Naive thymus-derived CD8-positive, alpha-beta T cell (primary cell): Measurements from ENCODE around the gene RAB5B. TPM values are rescaled to one million over a fixed set of nuclear protein-coding genes. Genes with fewer than 3 reads are reported as not detected.

Experiments used
- ATAC-seq, 2 donors: fragments of 150-1000 bp; cut with Tn5 transposase in 1 of 2; sonication (Bioruptor Pico), chemical (Tn5 transposase) in 1 of 2; 1 replicate in 1 of 2; 2 replicates in 1 of 2; pipeline ENCODE4 v1.10.0; 2021; ENCODE audit warnings: mild to moderate bottlenecking in 2 of 2, moderate library complexity in 2 of 2
- POLR2A ChIA-PET: fragments of 350-600 bp; sonication (Branson Sonifier 250); formaldehyde crosslinking; loops from one replicate; lab custom pipeline; 2021; ENCODE audit warnings: antibody characterized with exemption; lab: Charles Lee
- DNase-seq, 10 donors: peaks; one replicate each; pipeline versions ENCODE4 v3.0.0 to v3.0.0-alpha.2; 2020 to 2022
- H3K27ac Mint-ChIP-seq, 10 donors: one replicate each; pipeline ENCODE4 v1.8.0; 2020 to 2022; ENCODE audit warnings: mild to moderate bottlenecking in 10 of 10, mixed read lengths in 10 of 10, moderate library complexity in 4 of 10, inconsistent platforms in 1 of 10
- H3K27me3 Mint-ChIP-seq, 5 donors: one replicate each; pipeline ENCODE4 v1.8.0; 2021 to 2022; ENCODE audit warnings: mixed read lengths in 5 of 5
- H3K36me3 Mint-ChIP-seq, 3 donors: one replicate each; pipeline ENCODE4 v1.8.0; 2020 to 2022; ENCODE audit warnings: mixed read lengths in 3 of 3, mild to moderate bottlenecking in 2 of 3, inconsistent platforms in 1 of 3
- H3K4me1 Mint-ChIP-seq, 4 donors: one replicate each; pipeline ENCODE4 v1.8.0; 2021 to 2022; ENCODE audit warnings: mixed read lengths in 4 of 4
- H3K4me3 Mint-ChIP-seq, 10 donors: one replicate each; pipeline ENCODE4 v1.8.0; 2020 to 2022; ENCODE audit warnings: mild to moderate bottlenecking in 10 of 10, mixed read lengths in 10 of 10, moderate library complexity in 6 of 10, inconsistent platforms in 1 of 10
- H3K9me3 Mint-ChIP-seq, 9 donors: one replicate each; pipeline ENCODE4 v1.8.0; 2020 to 2022; ENCODE audit warnings: mixed read lengths in 9 of 9, mild to moderate bottlenecking in 3 of 9, inconsistent platforms in 1 of 9, moderate library complexity in 1 of 9
- polyA plus RNA-seq, 3 donors: library from polyadenylated mRNA; unstranded; fragments of 300-500 nt; fragmentation: Illumina TruSeq; gene quantifications; one replicate each; pipeline ENCODE4 v1.2.3, GENCODE V29; 2021
- total RNA-seq, 8 experiments: library from RNA in 2 of 8; stranded (reverse) in 2 of 8; gene quantifications; one replicate each; pipeline ENCODE4 v1.2.3 and lab custom pipeline; 2021 to 2026

The RAB5B gene
- total and polyA plus RNA-seq, 5 experiments from 2014 or later: 61.6 to 95.2 (median 69.4) TPM

DNA sequence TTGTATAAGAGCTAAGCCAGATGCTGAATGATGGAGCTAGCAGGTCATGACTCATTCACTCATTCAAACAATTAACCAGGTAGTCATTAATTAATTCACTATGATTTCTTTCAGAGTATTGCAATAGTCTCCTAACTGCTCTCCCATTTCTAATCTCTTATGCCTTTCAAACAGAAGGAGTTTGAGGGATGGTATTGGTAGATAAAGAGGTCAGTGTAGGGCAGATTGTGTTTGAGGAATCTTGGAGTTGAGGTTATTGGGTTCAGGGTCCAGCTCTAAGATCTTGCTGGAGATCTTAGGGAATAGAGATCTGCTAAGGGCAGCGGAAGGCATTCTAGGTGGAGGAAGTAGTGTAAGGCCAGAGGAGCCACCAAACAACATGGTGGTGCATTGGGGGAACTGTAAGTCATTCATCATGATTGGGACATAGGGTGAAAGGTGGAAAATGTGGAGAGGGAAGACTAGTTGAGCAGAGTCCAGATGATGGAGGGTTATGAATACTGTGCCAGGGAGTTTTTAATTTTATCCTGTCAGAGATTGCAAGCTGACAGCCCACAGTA is 31.2 kb upstream of the RAB5B start:
- POLR2A ChIA-PET: interaction anchor here (1.2 to 12.4 kb wide), 6 partner anchors 9 to 113 kb away, joined by 3 to 293 read pairs (median 6); partner anchors contain the start of genes DGKA, DNAJC14, PYM1 and RAB5B
- DNase-seq (no peak), ATAC-seq (no peak)
- no peak overlapping the region for H3K4me3 Mint-ChIP-seq
- H3K36me3 Mint-ChIP-seq: peaks cover 4 to 99% (median 25%) of the 10 kb centered on the region in 3 donors
- peak overlapping the region; percentile 57 to 96 (median 82) for H3K27ac Mint-ChIP-seq
- no peaks in the 10 kb centered on the region for H3K27me3 Mint-ChIP-seq
- H3K9me3 Mint-ChIP-seq: no peaks in the 10 kb centered on the region
- peaks cover 44 to 89% (median 71%) of the 10 kb centered on the region in 4 donors for H3K4me1 Mint-ChIP-seq

DNA sequence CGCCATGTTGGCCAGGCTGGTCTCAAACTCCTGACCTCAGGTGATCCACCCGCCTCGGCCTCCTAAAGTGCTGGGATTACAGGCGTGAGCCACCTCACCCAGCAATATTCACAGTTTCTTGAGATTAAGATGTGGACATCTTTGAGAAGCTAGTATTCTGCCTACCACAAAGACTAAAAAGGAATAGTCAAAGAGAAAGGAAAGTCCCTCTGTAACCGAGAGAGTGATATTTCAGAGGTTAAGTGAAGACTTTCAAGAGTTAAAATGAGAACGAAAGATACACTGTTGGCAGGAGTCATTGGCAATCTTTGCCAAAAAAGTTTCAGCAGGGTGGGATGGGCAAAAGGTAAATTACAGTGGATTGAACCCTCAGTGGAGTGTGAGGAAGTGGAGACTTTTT is 27.3 kb upstream of the RAB5B start:
- DNase-seq (no peak), ATAC-seq (no peak)
- POLR2A ChIA-PET: interaction anchor here (0.7 to 6.6 kb wide), 5 partner anchors 10 to 22 kb away, joined by 3 to 78 read pairs (median 4); partner anchors contain the start of gene DGKA
- Mint-ChIP-seq H3K4me1 (peaks cover 25 to 60% (median 45%) of the 10 kb centered on the region in 4 donors), H3K36me3 (peaks cover 4 to 88% (median 15%) of the 10 kb centered on the region in 3 donors), H3K4me3 (no peak overlapping the region), H3K27me3 (no peaks in the 10 kb centered on the region), H3K9me3 (no peaks in the 10 kb centered on the region), H3K27ac (peak overlapping the region; percentile 29 to 96 (median 81))

DNA sequence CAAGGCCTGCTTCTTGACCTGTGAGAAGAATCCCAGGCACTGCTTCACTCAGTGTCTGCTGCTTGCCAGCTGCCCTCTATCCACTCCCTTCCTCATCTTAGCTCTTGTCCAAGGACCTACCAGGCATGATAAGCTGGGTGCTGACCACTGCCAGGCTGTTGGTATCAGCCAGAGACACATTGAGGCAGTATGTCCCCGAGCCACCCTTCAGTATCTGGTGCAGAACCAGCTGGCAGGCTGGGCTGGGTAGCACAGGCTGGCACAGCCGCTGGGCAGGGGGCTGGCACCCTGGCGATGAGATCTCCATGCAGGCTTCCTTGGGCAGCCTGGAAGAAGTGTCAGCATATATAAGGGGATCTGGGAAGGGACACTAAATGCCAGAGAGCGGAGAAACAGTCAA is 18.5 kb upstream of the RAB5B start:
- POLR2A ChIA-PET: interaction anchor here (0.5 to 3.5 kb wide), 17 partner anchors 10 to 1424 kb away, joined by 3 to 22 read pairs (median 7); partner anchors contain the start of genes DGKA, DNAJC14, ORMDL2 and PMEL
- H3K9me3 Mint-ChIP-seq: no peaks in the 10 kb centered on the region
- ATAC-seq: peak in 1 of 2 donors; percentile 30
- peaks cover 0 to 46% (median 4%) of the 10 kb centered on the region in 3 donors for H3K36me3 Mint-ChIP-seq
- no peaks in the 10 kb centered on the region for H3K27me3 Mint-ChIP-seq
- peaks cover 16 to 44% (median 26%) of the 10 kb centered on the region in 4 donors for H3K4me1 Mint-ChIP-seq
- no peak overlapping the region for H3K4me3 Mint-ChIP-seq
- peak overlapping the region in 8 of 10 donors; percentile 53 to 85 (median 80) for H3K27ac Mint-ChIP-seq
- DNase-seq: no peak

DNA sequence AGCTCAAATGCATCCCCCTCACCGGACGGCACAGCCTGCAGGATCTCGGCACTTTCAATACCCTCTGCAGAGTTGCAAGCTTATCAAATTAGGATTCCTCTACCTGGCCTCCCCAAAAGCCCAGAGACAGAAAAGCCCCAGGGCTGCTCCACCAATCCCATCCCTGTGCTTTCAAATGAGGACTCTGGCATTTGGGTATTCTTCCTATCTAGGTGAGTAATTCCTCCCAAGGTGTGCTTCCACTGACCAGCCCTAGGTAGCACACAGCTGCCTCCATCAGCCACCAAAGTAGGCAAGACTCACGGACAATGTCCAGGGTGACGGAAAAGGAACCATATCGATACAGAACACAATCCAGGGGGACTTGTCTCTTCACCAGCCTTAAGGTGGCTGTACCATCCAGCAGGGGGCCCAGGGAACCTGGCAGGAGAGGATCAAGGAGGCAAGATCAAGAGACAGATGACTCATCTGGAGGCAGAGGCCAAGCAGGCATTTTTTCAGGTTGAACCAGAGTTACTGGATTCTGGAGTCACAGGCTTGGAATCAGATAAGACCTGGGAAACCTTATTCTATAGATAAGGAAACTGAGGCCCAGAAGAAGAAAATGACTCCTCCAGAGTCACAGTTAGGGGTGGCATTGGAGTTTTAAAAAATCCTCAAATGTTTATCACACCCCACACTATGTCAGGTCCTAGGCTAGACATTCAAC is 17.9 kb upstream of the RAB5B start:
- POLR2A ChIA-PET: interaction anchor here (0.5 to 3.5 kb wide), 17 partner anchors 10 to 1424 kb away, joined by 3 to 22 read pairs (median 7); partner anchors contain the start of genes DGKA, DNAJC14, ORMDL2 and PMEL

DNA sequence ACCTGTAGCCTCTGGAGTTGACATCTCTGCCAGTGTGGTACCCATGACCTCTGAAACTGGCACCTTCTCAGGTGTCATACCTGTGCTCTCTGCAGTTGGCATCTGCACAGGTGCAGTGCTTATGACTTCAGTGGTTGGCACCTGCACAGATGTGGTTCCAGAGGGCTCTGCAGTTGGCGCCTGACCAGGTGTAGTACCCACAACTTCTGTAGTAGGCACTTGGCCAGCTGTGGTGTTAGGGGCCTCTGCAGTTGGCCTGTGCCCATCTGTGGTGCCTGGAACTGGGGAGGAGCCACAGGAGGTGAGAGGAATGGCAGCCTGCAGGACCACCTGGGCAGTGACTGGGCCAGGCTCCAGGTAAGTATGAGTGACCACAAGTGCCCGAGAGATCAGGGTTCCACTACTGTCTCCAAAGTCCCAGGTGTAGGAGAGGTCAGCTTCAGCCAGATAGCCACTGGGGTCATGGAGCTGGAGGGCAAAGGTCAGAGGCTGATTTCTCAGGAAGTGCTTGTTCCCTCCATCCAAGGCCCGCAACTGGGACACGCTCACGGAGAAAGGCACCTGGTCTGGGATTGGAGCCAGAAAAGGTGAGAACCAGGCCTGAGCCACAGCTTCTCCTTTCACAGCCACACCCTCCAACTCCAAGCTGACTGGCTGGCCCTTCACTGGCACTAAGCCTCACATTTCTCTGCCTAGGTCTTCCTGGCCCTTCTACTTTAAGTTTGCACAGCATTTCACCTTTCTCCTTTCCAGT is 16.6 kb upstream of the RAB5B start:
- Mint-ChIP-seq H3K36me3 (peaks cover 0 to 31% (median 2%) of the 10 kb centered on the region in 3 donors), H3K9me3 (no peaks in the 10 kb centered on the region), H3K27me3 (no peaks in the 10 kb centered on the region), H3K4me3 (peak overlapping the region in 1 of 10 donors; percentile 22), H3K4me1 (peaks cover 11 to 33% (median 19%) of the 10 kb centered on the region in 4 donors), H3K27ac (peak overlapping the region; percentile 82 to 97 (median 90))
- POLR2A ChIA-PET: interaction anchor here (0.6 to 5.5 kb wide), 13 partner anchors 9 to 193 kb away, joined by 3 to 31 read pairs (median 8); partner anchors contain the start of genes DNAJC14, ORMDL2, PMEL and RAB5B
- peak in 1 of 2 donors; percentile 5 for ATAC-seq
- no peak for DNase-seq

More for the DNA sequence above, 17.9 kb upstream of the RAB5B start:
- Mint-ChIP-seq H3K4me1 (peaks cover 16 to 43% (median 26%) of the 10 kb centered on the region in 4 donors), H3K36me3 (peaks cover 0 to 44% (median 4%) of the 10 kb centered on the region in 3 donors), H3K27ac (peak overlapping the region; percentile 56 to 87 (median 82)), H3K4me3 (no peak overlapping the region), H3K27me3 (no peaks in the 10 kb centered on the region), H3K9me3 (no peaks in the 10 kb centered on the region)
- peak in 7 of 10 donors; percentile 11 to 79 (median 35) for DNase-seq
- ATAC-seq: peak; percentile 71 to 81

DNA sequence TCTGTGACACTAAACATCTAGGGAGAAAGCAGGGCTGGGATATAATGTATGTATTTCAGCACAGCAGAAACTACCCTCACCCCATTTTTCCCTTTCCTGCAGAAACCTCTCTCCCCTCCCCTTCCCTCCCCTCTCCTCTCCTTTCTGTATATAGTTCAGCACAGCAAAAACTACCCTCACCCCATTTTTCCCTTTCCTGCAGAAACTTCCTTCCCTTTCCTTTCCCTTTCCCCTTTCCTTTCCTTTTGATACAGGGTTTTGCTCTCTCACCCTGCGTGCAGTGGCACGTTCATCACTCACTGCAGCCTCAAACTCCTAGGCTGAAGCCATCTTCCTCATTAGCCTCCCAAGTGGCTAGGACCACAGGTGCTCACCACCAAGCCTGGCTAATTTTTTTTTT is 10.1 kb upstream of the RAB5B start:
- POLR2A ChIA-PET: no interaction called here
- Mint-ChIP-seq H3K4me1 (peaks cover 17 to 36% (median 30%) of the 10 kb centered on the region in 4 donors), H3K9me3 (no peaks in the 10 kb centered on the region), H3K27ac (peak overlapping the region in 5 of 10 donors; percentile 9 to 58 (median 41)), H3K27me3 (no peaks in the 10 kb centered on the region), H3K4me3 (peak overlapping the region in 1 of 10 donors; percentile 29), H3K36me3 (no peaks in the 10 kb centered on the region)
- no peak for DNase-seq
- ATAC-seq: no peak

DNA sequence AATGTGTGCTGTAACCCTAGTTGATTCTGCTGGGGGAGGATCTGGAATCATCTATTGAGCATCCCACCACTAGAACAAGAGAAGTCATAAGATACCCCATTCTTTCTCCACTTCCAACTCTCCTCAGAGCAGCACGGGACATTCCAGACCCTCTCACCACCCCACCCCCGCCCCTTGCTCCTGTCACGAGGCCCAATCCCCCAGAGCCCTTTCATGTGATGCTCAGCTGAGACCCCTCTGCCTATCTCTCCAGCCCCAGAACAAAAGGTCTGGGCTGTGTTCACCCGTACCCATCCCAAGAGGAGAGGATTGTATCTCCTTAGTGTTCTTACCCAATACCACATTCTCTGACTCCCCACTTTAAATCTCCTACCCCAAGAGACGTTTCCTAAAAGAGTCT is 8.6 kb upstream of the RAB5B start:
- Mint-ChIP-seq H3K4me3 (peak overlapping the region in 6 of 10 donors; percentile 4 to 95 (median 50)), H3K4me1 (peaks cover 17 to 35% (median 30%) of the 10 kb centered on the region in 4 donors), H3K9me3 (no peaks in the 10 kb centered on the region), H3K36me3 (no peaks in the 10 kb centered on the region), H3K27me3 (no peaks in the 10 kb centered on the region), H3K27ac (peak overlapping the region in 7 of 10 donors; percentile 31 to 92 (median 77))
- ATAC-seq (no peak), DNase-seq (no peak)
- POLR2A ChIA-PET: interaction anchor here (0.7 to 1.3 kb wide), 5 partner anchors 8 to 236 kb away, joined by 3 to 6 read pairs (median 4); partner anchors contain the start of gene CD63

DNA sequence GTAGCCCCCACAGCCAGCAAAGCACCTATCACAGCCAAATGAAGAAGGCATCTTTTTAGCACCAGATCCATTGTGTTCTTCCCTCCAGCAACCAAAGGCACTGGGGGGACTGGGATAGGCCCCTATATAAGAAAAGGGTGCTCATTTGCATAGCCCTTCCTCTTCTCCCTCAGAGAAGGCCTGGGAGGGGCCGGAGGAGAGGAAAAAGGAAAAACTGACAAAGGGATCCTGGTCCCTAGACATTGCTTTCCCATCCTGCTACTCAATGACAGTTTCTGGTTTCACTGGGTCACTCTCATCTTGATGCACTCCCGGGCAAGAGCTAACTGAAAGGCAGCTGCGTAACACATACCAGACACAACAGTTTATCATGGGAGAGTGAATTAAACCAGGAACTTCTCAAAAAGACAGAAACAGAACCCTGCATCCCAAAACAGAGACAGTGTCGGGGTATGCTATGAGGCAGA is 7.9 kb upstream of the RAB5B start, which contains the start of gene PMEL:
TSS of gene PMEL (minus strand) at position 102 of the 467 bp plus-strand sequence. CDS start at position 71, 31 bp downstream.
- Mint-ChIP-seq H3K27ac (peak within 1 kb of the TSS; percentile 82 to 92 (median 88)), H3K4me3 (peak within 1 kb of the TSS; percentile 87 to 98 (median 92)), H3K9me3 (no peaks in the 10 kb centered on the region), H3K27me3 (no peaks in the 10 kb centered on the region), H3K36me3 (peaks cover 0 to 4% (median 0%) of the 10 kb centered on the region in 3 donors), H3K4me1 (peaks cover 17 to 34% (median 30%) of the 10 kb centered on the region in 4 donors)
- no peak for ATAC-seq
- no peak for DNase-seq
- POLR2A ChIA-PET: interaction anchor here (1.0 to 1.3 kb wide), 3 partner anchors 7 to 151 kb away, joined by 3 to 4 read pairs (median 4); no protein-coding TSS in a partner anchor

DNA sequence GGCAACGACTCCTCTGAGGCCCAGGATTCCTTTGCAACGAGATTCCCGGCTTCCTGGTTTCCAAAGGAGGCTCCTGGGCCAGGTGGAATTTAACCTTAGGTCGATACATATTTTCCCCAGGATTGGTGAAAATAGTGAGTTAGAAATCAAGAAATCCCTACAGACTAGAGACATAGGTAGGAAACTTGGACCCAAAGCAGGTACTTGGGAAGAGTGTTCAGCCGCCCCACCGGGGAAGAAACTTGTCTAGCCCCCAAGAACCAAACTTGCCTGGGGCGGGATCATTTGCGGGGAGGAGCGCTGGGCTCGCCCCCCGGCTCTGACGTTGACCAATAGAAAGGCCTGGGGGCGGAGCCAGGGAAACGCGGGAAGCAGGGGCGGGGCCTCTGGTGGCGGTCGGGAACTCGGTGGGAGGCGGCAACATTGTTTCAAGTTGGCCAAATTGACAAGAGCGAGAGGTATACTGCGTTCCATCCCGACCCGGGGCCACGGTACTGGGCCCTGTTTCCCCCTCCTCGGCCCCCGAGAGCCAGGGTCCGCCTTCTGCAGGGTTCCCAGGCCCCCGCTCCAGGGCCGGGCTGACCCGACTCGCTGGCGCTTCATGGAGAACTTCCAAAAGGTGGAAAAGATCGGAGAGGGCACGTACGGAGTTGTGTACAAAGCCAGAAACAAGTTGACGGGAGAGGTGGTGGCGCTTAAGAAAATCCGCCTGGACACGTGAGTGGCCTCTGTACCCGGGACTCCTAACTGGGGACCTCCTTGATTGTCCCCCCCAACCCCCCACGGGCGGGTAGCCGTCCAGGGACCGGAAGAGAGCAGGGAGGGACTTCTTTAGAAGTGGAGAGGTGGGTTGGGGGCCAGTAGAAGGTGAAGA is 7.2 kb upstream of the RAB5B start, which contains the start of gene CDK2:
TSS of gene CDK2 (plus strand) at position 423 of the 874 bp plus-strand sequence. CDS start at position 602, 179 bp downstream.
- Mint-ChIP-seq H3K27ac (peak within 1 kb of the TSS; percentile 82 to 92 (median 88)), H3K9me3 (no peaks in the 10 kb centered on the region), H3K4me1 (peaks cover 17 to 34% (median 30%) of the 10 kb centered on the region in 4 donors), H3K4me3 (peak within 1 kb of the TSS; percentile 87 to 98 (median 92)), H3K36me3 (peaks cover 0 to 7% (median 0%) of the 10 kb centered on the region in 3 donors), H3K27me3 (no peaks in the 10 kb centered on the region)
- POLR2A ChIA-PET: interaction anchor here (0.6 to 2.0 kb wide), 4 partner anchors 11 to 151 kb away, joined by 3 to 7 read pairs (median 4); no protein-coding TSS in a partner anchor
- DNase-seq (peak; percentile 76 to 91 (median 84)), ATAC-seq (peak; percentile 96 to 97)

DNA sequence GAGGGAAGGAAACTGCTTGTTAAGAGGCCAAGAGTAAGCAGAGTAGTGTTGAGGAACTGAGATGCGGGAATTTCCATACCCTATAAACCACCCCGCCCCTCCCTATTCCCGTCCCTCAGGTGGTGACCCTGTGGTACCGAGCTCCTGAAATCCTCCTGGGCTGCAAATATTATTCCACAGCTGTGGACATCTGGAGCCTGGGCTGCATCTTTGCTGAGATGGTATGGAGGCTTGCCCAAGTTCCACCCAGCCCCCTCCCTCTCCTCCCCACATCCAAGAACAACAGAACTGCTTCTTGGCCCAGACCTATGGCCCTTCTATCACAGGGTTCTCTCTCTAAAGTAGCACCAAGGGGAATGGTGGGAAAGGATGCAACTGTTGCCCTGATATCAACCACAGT is 4.5 kb upstream of the RAB5B start:
- Mint-ChIP-seq H3K27me3 (no peaks in the 10 kb centered on the region), H3K9me3 (no peaks in the 10 kb centered on the region), H3K4me1 (peaks cover 17 to 38% (median 30%) of the 10 kb centered on the region in 4 donors), H3K4me3 (no peak overlapping the region), H3K27ac (peak overlapping the region in 1 of 10 donors; percentile 36), H3K36me3 (peaks cover 0 to 7% (median 0%) of the 10 kb centered on the region in 3 donors)
- DNase-seq (no peak), ATAC-seq (no peak)
- POLR2A ChIA-PET: interaction anchor here (1.0 to 1.2 kb wide), 2 partner anchors 11 to 135 kb away, joined by 3 read pairs; partner anchors contain the start of gene PA2G4
